Renal cortex interstitium (tissue), 11 donors: ENCODE data around the gene PKDCC. TPM values are rescaled to one million over a fixed set of nuclear protein-coding genes. Genes with fewer than 3 reads are reported as not detected.

Experiments
- DNase-seq, 11 donors: peaks; one replicate each; pipeline ENCODE4 v3.0.0-alpha.2; 2013; ENCODE audit warnings: low read depth in 9 of 11, low spot score in 4 of 11; ENCODE audit errors: extremely low read depth in 1 of 11
- polyA plus RNA-seq, 3 donors: library from polyadenylated mRNA; unstranded; fragments of 120-200 nt; gene quantifications; one replicate each; pipeline ENCODE4 v1.2.1, GENCODE V29; 2013; ENCODE audit not compliant: insufficient read length in 3 of 3

The PKDCC gene
- polyA plus RNA-seq, 3 donors = 334 to 451 (median 363) TPM

DNA sequence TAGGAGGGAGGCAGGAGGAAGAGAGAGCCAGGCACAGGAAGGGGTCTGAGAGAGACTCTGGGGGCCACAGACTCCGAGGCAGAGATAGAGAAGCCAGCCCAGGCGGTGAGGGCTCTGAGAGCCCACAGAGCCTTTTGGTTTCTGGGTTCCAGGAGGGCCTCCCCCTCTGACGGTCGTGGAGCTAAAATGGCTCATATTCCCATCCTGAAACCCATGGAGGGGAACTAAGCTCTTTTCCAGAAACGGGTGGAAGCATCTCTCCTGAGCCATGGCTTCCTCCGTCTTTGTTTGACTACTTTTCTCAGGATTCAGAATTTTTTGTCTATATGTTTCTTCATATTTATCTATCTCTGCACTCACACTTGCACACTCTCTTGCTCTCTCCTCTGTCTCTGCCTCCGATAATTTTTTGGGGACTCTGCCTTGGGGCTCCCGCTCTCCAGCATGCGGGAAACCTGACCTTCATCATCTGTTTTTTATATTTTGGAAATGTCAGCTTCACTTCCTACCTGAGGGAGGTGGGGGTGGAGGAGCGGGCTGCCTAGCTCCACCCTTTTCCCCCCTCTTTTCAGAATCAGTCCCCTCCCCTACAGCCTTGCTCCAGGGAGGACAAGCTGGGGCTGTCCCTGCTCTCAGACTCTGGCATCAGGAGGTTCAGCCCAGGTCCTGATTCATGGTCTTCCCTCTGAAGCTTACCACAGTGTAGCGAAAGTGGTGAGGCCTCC, 5.0 kb upstream of the PKDCC start:
- DNase-seq = no peak

DNA sequence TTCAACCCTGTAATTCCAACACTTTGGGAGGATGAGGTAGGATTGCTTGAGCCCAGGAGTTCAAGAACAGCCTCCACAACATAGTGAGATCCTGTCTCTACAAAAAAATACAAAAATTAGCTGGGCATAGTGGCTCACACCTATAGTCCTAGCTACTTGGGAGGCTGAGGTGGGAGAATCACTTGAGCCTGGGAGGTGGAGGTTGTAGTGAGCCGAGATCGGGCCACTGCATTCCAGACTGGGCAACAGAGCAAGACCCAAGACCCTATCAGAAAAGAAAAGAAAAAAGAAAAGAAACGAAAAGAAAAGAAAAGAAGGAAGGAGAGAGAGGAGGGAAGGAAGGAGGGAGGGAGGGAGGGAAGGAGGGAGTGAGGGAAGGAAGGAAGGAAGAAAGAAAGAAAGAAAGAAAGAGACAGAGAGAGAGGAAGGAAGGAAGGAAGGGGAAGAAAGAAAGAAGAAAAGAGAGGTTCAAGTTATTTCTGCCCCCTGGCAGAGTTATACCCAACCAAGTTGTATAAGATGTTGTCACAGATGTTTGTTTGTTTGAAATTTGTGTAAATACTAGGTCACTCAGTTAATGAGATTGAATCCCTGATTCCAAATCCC, 3.9 kb upstream of the PKDCC start:
- no peak for DNase-seq

- DNase-seq = no peak
Observed at GRCh38 chr2:42044939-42045338, 2.9 kb upstream of the PKDCC start.

GRCh38 chr2:42045352-42045751, 2.5 kb upstream of the PKDCC start:
- no peak for DNase-seq

GRCh38 chr2:42045848-42046748, 1.7 kb upstream of the PKDCC start:
- DNase-seq = no peak

DNA sequence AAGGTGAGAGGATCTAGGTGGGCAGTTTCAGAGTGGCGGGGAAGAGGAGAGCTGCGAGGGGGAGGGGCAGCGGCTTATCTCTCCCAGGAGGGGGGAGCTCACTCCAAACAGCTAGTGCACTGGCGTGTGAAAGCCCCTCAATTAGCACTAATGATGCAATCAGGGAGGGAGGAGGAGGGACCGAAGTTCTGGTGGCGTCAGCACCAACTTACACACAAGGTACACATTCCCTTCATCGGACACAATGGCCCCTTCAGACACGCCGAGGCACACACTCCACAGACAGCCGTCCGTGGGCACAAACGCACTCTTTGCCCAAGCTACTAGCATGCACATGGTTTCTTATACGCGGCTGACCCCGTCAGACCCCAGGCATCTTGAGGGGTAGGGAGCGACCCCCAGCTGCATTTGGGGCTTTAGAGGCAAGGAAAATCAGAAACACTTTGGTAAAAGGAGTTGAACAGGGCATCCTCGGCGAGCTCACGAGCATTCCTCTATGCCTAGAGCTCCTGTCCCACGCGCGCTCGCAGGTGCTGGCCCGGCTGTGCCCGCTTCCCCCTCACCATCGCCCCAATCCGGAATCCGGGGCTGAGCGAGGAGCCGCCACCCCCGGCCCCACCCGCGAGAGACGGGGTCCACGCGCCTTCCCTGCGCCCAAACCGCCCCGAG, 868 bp upstream of the PKDCC start:
- peak in 1 of 11 donors; percentile 84 for DNase-seq

GRCh38 chr2:42048299-42049220, 739 bp downstream of the PKDCC start:
- DNase-seq = no peak

GRCh38 chr2:42049221-42050009, 1.6 kb downstream of the PKDCC start:
- DNase-seq = no peak

- no peak for DNase-seq
Observed at GRCh38 chr2:42050010-42050702, 2.3 kb downstream of the PKDCC start.

- DNase-seq = no peak
Observed at GRCh38 chr2:42050703-42051542, 3.1 kb downstream of the PKDCC start.

DNA sequence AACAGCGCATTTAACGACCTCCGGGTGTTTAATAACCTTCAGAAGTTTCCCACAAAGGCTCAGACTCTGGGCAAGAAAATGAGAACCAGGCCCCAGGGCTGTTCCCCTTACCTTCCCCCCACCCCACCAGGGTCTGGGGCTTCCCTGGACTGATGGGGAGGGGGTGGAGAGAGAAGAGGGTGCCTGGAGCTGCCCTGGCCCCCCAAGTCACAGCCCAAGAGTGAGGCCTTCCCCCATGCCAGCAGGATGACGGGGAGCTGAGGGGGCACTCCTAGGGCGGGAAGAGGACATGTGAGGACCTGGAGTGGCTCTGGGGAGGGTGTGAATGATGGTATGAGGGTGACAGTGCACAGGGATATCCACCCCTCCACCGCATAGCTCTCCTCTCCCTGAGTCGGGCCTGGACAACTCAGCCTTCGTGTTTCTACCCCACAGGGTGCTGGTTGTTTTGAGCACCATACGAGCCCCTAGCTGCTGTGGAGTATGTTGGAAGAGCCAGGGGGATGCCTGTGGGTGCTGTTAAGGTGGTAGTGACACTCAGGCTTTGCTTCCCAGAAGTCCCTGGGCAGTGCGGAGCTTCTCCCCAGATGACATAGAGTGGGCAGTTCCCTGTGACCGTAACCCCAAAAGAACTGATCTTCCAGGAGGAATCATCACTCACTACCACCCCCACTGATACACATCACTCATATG, 3.9 kb downstream of the PKDCC start:
- DNase-seq = no peak

DNA sequence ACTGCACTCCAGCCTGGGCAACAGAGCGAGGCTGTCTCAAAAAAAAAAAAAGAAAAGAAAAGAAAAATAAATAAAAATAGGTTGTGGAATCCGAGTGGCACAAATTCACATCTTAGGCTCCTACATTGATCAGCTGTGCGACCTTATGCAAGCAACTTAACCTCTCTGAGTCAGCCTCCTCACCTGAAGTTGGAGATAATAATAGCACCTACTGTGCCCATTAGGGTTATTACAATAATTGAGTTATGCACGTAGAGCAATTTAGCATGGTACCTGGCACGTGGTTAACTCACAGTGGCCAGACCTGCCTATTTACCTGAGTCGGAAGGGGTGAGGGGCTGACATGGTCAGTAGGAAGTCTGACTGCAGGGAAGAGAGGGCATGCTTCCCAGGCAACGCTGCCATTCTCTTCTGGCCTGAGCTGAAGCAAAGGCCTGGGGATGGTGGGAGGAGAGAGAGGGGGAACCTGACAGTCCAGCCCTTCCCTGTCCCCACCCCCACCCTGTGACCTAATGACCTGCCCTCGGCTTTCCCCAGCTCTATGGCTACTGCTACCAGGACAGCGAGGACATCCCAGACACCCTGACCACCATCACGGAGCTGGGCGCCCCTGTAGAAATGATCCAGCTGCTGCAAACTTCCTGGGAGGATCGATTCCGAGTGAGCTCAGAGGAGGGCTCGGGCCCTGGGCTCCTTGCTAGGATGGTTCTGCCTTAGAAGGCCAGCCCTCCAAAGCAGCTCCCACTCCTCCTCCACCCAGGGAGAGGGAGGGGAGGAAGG, 5.1 kb downstream of the PKDCC start:
- no peak for DNase-seq

DNA sequence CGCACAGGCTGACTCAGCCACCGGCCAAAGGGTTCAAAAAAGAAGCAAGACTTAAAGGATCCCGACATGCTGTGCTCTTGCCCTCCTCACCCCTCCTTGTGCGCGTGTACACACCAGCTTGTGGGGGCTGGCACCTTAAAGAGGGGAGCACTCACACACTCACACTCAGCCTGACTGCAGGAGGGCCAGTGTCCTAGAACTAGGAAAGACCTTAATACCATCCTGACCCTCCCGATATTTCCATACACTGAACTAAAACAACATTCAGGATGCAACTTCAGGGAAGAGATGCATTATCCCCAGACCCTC, 5.6 kb downstream of the PKDCC start:
- no peak for DNase-seq

DNA sequence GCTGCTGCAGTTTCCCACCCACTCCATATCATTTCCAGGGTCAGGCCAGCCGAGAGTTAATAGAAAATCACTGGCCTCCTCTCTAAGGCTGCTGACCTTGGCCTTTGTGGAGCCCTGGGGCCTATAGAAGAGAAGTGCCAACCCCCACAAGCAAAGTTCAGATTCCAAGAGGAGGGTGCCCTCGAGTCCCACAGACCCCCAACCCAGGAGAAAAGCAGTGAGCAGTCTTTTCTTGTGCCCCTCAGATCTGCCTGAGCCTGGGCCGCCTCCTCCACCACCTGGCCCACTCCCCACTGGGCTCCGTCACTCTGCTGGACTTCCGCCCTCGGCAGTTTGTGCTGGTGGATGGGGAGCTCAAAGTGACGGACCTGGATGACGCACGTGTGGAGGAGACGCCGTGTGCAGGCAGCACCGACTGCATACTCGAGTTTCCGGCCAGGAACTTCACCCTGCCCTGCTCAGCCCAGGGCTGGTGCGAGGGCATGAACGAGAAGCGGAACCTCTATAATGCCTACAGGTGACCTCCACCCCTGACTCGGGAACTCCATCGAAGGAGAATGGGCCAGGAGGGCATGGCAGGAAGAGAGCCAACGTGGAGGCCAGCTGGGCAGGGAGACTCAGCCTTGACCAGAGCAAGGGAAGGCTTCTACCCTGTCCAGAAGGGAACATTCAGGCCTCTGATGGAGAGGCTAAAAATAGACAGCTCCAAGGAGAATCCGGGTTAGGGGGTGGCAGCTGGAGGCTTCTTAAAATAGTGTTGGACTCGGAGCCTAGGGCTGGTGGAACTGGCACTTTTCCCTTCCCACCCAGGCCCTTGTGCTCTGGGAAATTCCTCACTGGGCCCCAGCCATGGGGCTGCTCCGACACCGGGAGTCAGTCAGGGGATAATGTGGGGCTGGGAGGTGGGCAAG, 6.2 kb downstream of the PKDCC start:
- no peak for DNase-seq
